22Rv1 (cell line): ENCODE measurements around the gene CCNF.

ENCODE experiments used
- H3K27ac ChIP-seq: fragments of 450-650 bp; 2 replicates; pipeline ENCODE4 v1.5.1; 2017
- ZFX ChIP-seq: fragments of 450-650 bp; IDR thresholded peaks from 2 replicates; pipeline ENCODE4 v1.6.1; 2017; ENCODE audit warnings: antibody characterized with exemption, borderline replicate concordance
- TF ChIP-seq, protein P1 (sequence below): fragments of 450-650 bp; IDR thresholded peaks from 2 replicates; pipeline ENCODE4 v1.5.1; 2017; ENCODE audit warnings: mild to moderate bottlenecking

The CCNF gene

DNA sequence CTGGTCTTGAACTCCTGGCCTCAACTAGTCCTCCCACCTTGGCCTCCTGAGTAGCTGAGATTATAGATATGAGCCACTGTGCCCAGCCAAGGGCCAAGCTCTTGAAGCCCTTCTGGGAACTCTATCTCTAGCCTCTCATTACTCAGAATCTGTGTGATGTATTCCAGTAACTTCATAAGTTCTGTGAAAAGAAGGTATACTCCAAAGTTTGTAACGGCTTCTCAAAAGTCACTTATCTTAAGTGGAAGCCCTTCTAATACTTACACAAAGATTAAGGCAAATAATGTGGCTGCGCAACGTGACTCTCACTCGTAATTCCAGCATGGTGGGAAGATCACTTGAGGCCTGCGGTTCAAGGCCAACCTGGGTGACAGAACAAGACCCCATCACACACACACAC is 65.4 kb downstream of the CCNF start:
- H3K27ac ChIP-seq, result peak overlapping the region; percentile 76; the same call in 1 of the 2 replicates

DNA sequence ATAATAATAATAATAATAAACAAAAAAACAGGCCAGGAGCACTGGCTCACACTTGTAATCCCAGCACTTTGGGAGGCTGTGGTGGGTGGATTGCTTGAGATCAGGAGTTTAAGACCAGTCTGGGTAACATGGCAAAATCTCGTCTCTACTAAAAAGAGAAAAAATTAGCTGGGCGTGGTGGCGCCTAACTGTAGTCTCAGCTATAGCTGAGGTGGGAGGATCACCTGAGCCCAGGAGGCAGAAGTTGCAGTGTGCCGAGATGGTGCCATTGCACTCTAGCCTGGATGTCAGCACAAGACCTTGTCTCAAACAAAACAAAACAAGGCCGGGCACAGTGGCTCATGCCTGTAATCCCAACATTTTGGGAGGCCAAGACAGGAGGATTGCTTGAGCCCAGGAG is 65.8 kb downstream of the CCNF start:
- TF ChIP-seq, protein P1, sequence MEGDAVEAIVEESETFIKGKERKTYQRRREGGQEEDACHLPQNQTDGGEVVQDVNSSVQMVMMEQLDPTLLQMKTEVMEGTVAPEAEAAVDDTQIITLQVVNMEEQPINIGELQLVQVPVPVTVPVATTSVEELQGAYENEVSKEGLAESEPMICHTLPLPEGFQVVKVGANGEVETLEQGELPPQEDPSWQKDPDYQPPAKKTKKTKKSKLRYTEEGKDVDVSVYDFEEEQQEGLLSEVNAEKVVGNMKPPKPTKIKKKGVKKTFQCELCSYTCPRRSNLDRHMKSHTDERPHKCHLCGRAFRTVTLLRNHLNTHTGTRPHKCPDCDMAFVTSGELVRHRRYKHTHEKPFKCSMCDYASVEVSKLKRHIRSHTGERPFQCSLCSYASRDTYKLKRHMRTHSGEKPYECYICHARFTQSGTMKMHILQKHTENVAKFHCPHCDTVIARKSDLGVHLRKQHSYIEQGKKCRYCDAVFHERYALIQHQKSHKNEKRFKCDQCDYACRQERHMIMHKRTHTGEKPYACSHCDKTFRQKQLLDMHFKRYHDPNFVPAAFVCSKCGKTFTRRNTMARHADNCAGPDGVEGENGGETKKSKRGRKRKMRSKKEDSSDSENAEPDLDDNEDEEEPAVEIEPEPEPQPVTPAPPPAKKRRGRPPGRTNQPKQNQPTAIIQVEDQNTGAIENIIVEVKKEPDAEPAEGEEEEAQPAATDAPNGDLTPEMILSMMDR, result no peak
- no peak for TF ChIP-seq ZFX
- peak overlapping the region; percentile 76 for H3K27ac ChIP-seq

More for the DNA sequence above, 65.4 kb downstream of the CCNF start:
- TF ChIP-seq, protein P1, result no peak
- no peak for TF ChIP-seq ZFX

DNA sequence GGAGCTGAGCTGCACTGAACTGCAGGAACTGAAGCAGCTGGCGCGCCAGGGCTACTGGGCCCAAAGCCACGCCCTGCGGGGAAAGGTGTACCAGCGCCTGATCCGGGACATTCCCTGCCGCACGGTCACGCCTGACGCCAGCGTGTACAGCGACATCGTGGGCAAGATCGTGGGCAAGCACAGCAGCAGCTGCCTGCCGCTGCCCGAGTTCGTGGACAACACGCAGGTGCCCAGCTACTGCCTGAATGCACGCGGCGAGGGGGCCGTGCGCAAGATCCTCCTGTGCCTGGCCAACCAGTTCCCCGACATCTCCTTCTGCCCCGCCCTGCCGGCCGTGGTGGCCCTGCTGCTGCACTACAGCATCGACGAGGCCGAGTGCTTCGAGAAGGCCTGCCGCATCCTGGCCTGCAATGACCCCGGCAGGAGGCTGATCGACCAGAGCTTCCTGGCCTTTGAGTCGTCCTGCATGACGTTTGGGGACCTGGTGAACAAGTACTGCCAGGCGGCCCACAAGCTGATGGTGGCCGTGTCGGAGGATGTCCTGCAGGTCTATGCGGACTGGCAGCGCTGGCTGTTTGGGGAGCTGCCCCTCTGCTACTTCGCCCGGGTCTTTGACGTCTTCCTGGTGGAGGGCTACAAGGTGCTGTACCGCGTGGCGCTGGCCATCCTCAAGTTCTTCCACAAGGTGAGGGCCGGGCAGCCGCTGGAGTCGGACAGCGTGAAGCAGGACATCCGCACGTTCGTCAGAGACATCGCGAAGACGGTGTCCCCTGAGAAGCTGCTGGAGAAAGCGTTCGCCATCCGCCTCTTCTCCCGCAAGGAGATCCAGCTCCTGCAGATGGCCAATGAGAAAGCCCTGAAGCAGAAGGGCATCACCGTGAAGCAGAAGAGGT is 67.2 kb downstream of the CCNF start:
- H3K27ac ChIP-seq, result peak overlapping the region; percentile 76
- TF ChIP-seq ZFX, result no peak
- TF ChIP-seq, protein P1, result no peak

DNA sequence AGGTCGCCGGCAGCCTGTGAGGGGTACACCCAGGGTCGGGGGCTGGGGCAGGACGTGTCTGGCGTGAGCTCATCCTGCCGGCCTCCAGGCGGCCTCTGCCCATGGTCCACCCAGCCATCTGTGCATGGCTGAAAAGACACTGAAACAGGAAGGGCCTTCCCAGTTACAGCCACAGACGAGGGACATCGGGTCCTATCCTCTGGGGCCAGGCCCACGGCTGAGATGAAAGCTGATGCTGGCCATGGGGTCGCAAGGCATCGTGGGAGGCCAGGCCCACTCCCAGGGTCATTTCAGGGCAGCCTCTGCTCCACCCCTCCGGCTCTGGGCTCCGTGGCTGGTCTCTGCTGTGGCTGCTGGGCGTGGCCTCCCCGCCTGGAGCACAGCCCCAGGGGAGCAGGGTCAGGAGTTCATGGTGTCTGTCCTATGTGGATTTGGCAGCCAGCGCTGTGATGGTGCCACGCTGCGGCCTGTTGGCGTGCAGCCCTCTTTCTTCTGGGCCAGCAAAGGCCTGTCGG is 67.9 kb downstream of the CCNF start:
- TF ChIP-seq ZFX, result no peak
- TF ChIP-seq, protein P1, result no peak
- peak overlapping the region; percentile 76 for H3K27ac ChIP-seq

DNA sequence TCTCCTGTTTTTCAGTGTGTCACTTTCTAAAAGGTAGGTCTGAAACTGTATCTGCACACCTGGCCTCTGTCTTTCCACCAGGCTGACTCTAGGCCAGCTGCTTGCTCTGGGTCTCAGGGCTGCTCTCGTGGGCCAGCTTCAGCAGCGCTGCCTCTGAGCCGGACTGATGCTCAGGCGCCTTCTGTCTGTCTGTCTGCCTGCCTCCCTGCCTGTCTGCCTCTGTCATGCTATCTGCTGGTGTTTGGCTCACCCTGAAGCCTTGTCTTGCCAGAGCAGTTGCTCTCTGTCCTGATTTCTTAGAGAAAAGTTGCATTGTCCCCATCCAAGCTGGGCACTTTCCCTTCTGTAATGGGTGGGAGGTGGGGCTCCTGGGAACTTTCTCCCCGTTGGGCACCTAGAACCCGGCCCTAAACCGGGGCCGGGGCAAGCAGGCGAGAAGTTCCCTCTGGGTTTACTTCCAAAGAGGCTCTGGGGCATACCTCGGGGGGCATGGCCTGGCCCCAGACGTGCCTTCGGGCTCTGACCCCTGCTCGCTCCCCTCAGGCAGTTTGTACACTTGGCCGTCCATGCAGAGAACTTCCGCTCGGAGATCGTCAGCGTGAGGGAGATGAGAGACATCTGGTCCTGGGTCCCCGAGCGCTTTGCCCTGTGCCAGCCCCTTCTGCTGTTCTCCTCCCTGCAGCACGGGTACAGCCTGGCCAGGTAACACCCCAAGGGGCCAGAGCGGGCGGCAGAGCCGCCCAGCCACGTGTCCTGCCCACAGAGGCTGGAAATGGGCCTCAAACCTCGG is 68.6 kb downstream of the CCNF start:
- TF ChIP-seq ZFX, result no peak
- TF ChIP-seq, protein P1, result no peak
- H3K27ac ChIP-seq, result peak overlapping the region; percentile 76; the same call in 1 of the 2 replicates

DNA sequence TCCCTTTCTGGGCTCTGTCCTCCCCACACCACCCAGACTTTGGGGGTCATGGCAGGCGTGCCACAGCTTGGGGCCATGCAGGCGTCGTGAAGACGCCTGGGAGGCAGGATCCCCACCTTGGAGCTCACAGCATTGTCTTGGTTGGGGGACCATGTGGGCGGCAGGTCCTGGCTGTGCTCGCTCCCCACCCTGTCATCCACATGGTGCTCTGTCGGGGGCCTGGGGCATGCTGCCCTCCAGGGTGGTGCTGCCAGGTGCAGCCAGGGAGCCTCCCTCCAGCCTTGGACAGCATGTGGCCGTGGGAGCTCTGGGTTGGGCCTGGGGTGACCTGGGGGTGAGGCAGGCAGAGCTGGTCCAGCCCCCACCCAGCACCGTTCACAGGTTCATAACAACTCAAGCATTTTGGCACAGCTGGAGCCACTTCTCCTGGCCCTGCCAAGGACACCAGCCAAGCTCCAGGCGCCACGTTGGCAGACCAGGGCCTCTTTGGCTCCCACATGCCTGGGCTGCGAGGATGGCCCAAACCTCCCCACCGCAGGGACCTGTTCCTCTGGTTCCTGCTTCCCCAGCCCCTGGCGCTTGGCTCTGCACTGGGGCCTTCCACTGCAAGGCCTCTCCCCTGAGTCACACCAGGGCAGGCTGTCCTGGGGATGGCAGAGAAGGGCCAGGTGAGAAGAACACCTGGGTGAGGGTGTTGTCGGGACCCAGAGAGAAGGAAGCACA is 69.4 kb downstream of the CCNF start:
- no peak overlapping the region for H3K27ac ChIP-seq
- TF ChIP-seq, protein P1, result no peak
- TF ChIP-seq ZFX, result no peak
